Skeletal muscle satellite cell (primary cell): ENCODE data around the gene HOXA1.
A peak's percentile ranks its signal among the peaks of the same experiment; 100 is the strongest.

Source experiments
- H3K27me3 ChIP-seq: 2 replicates; pipeline ENCODE4 v1.7.0; 2013; ENCODE audit warnings: low read length; ENCODE audit not compliant: control insufficient read depth, insufficient read depth
- H3K36me3 ChIP-seq: 2 replicates; pipeline ENCODE4 v1.7.0; 2013; ENCODE audit warnings: mild to moderate bottlenecking, control low read depth, low read length; ENCODE audit not compliant: insufficient read depth
- H3K4me1 ChIP-seq: 2 replicates; pipeline ENCODE4 v1.7.0; 2013; ENCODE audit warnings: low read length; ENCODE audit not compliant: control insufficient read depth, insufficient read depth
- H3K4me2 ChIP-seq: 2 replicates; pipeline ENCODE4 v1.7.0; 2013; ENCODE audit warnings: mild to moderate bottlenecking, low read length
- H3K4me3 ChIP-seq: 2 replicates; pipeline ENCODE4 v1.7.0; 2013; ENCODE audit warnings: low read length
- H3K9ac ChIP-seq: 2 replicates; pipeline ENCODE4 v1.7.0; 2013; ENCODE audit warnings: mild to moderate bottlenecking, low read depth, low read length, moderate library complexity
- H3K9me3 ChIP-seq: replicated peaks from 2 replicates; pipeline ENCODE4 v1.7.0; 2013; ENCODE audit warnings: mild to moderate bottlenecking, control low read depth, low read length

Gene HOXA1

DNA sequence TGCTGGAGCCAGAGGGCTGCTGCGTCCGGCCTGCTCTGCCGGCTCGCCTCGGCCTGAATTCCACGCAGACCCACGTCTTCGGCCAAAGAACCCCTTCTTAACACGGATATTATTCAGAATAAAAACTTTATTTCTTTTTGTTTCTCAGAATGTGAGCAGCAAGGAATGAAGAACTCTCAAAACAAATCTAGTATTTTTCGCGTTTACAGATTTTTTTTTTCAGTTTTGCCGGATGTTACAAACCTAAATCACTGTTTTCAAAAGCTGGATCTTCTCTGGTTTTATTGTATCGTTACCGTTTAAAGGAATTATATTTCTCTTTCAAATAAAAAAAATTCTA is 11.1 kb upstream of the HOXA1 start:
- Histone ChIP-seq H3K27me3 (no peaks in the 10 kb centered on the region), H3K9ac (peak overlapping the region; percentile 84)

GRCh38 chr7:27106181-27106900 is 10.5 kb upstream of the HOXA1 start:
- Histone ChIP-seq H3K9me3 (no peaks in the 10 kb centered on the region), H3K9ac (peak overlapping the region; percentile 84), H3K4me1 (peaks cover 23% of the 10 kb centered on the region)

More for the DNA sequence above, 11.1 kb upstream of the HOXA1 start:
- peaks cover 9% of the 10 kb centered on the region for H3K36me3 ChIP-seq
- peak overlapping the region; percentile 73 for H3K4me3 ChIP-seq
- peak overlapping the region; percentile 99 for H3K4me2 ChIP-seq
- H3K4me1 ChIP-seq = peaks cover 28% of the 10 kb centered on the region
- no peaks in the 10 kb centered on the region for H3K9me3 ChIP-seq

GRCh38 chr7:27105301-27106031 is 9.7 kb upstream of the HOXA1 start:
- Histone ChIP-seq H3K4me2 (no peak overlapping the region), H3K4me1 (peaks cover 14% of the 10 kb centered on the region), H3K9me3 (no peaks in the 10 kb centered on the region), H3K4me3 (no peak overlapping the region), H3K27me3 (no peaks in the 10 kb centered on the region), H3K9ac (no peak overlapping the region), H3K36me3 (peaks cover 22% of the 10 kb centered on the region)

More at GRCh38 chr7:27106181-27106900, 10.5 kb upstream of the HOXA1 start:
- peak overlapping the region; percentile 73 for H3K4me3 ChIP-seq
- H3K27me3 ChIP-seq = no peaks in the 10 kb centered on the region
- H3K36me3 ChIP-seq = peaks cover 15% of the 10 kb centered on the region
- peak overlapping the region; percentile 99 for H3K4me2 ChIP-seq

DNA sequence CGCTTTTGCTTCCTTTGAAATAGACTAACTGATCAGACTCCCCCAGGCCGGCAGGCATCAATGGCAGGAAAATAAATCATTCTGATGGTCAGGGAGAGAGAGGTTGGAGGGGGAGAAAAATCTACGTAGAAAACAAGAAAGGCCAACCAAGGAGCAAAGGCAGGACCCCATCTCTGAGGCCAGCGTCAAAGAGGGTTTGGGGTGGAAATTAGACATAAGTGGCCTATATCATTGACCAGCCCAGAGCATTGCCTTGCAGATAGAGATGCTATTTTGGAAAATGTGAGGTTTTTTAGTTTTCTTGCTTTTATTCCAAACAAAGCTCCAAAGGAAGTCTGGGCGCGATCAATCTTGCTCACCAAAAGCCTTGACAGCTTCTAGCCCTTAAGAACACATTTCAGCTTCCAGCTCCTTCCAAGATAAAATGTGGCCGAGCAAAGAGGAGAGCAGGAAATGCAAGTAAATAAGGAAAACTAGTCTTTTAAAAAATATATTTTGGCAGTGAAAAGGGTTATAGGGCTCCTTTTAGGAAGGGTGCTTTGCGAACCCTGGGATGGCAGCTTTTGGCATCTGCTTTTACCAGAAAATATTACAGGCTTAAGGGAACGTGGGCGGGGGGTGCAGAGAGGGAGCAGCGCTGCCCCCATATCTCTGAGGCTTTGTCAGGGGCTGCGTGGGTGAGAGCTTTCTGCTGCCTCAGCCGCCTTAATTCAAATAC is 8.7 kb upstream of the HOXA1 start:
- H3K4me2 ChIP-seq = no peak overlapping the region
- H3K4me3 ChIP-seq = no peak overlapping the region
- H3K9me3 ChIP-seq = no peaks in the 10 kb centered on the region
- no peak overlapping the region for H3K9ac ChIP-seq
- H3K36me3 ChIP-seq = peaks cover 22% of the 10 kb centered on the region
- H3K4me1 ChIP-seq = peaks cover 14% of the 10 kb centered on the region
- no peaks in the 10 kb centered on the region for H3K27me3 ChIP-seq

DNA sequence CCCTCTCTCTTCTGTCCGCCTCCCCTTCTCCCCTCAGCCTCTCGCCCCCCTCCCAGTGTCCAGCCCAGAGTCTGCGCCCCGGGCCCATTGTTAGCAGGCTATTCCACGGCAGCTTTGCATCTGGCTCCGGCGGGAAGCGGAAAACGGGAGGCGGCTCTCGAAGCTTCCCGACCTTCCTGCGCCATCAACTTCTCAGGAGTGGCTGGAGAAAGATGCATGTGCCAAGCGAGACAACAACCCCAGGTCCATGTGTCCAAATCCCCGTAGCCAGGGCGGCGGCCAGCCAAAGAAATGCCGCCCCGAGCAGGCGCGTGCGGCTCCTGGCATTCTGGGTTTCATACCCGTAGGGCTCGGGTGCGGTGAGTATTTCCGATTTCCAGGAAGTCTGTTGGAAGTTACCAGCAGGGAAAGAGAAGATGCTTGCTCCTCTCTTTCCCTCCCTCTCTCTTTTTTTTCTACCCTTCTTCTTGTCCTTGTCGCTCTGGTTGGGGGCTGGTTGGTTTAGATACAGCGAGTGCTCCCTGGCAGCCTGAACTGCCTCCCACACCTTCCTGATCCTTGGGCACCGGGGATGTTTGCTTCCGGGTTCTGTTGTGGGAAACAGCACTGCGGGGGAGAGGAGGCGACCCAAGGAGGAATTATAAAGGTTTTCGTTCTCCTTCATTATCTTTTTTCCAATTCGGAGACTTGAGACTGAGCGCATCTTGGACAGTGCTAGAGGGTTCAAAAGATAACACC is 7.9 kb upstream of the HOXA1 start:
- Histone ChIP-seq H3K4me3 (no peak overlapping the region), H3K27me3 (no peaks in the 10 kb centered on the region), H3K9me3 (no peaks in the 10 kb centered on the region), H3K9ac (no peak overlapping the region), H3K36me3 (peaks cover 31% of the 10 kb centered on the region), H3K4me2 (no peak overlapping the region), H3K4me1 (peaks cover 14% of the 10 kb centered on the region)

DNA sequence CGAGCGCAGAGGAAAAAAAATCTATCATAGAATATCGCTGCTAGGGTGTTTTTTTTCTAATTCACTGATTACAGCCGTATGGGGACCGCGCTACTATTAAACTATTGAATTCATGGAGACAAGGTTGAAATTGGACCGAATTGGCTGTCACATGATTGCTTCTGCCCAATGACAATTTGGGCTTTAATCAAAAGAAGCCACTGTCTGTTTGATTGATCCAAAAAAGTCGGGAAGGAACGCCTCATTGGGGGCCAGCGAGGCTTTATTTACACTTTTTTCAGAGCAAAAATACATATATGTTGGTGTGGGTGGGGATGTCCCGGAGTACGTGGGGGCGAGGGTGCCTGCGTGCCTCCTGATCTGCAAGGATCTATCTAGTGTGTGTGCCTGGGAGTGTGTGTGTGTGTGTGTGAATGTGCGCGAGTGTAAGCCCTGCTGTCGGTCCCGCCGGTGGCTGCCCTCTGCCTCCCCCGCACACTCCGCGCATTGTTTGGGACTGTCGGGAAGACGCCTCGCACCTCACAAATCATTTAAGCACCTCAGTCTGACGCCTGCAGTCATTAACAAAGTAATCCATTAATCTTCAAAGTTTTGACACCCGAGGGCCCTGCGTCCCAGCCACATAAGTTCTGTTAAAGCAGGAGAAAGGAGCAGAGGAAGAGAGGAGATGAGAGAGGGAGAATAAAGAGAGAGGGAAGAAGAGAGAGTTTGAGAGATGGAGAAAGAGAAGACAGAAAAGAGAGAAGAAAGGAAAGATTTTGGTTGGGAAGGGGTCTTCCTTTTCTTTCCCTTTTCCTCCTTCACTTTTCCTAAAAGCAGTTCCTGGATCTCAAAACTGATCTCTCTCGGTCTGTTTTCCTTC is 7.0 kb upstream of the HOXA1 start, which contains the start of gene HOXA2:
HOXA2 (minus strand) TSS at position 103 of the 862 bp plus-strand sequence. CDS start 183 bp downstream, outside the sequence.
- H3K4me2 ChIP-seq = no peak within 1 kb of the TSS
- peaks cover 32% of the 10 kb centered on the region for H3K36me3 ChIP-seq
- peaks cover 21% of the 10 kb centered on the region for H3K4me1 ChIP-seq
- no peak within 1 kb of the TSS for H3K4me3 ChIP-seq
- no peak within 1 kb of the TSS for H3K9ac ChIP-seq
- no peaks in the 10 kb centered on the region for H3K27me3 ChIP-seq
- H3K9me3 ChIP-seq = no peaks in the 10 kb centered on the region

GRCh38 chr7:27101957-27102580 is 6.3 kb upstream of the HOXA1 start:
- Histone ChIP-seq H3K4me1 (peaks cover 25% of the 10 kb centered on the region), H3K27me3 (no peaks in the 10 kb centered on the region), H3K4me2 (no peak overlapping the region), H3K4me3 (no peak overlapping the region), H3K36me3 (peaks cover 32% of the 10 kb centered on the region), H3K9ac (no peak overlapping the region), H3K9me3 (no peaks in the 10 kb centered on the region)

DNA sequence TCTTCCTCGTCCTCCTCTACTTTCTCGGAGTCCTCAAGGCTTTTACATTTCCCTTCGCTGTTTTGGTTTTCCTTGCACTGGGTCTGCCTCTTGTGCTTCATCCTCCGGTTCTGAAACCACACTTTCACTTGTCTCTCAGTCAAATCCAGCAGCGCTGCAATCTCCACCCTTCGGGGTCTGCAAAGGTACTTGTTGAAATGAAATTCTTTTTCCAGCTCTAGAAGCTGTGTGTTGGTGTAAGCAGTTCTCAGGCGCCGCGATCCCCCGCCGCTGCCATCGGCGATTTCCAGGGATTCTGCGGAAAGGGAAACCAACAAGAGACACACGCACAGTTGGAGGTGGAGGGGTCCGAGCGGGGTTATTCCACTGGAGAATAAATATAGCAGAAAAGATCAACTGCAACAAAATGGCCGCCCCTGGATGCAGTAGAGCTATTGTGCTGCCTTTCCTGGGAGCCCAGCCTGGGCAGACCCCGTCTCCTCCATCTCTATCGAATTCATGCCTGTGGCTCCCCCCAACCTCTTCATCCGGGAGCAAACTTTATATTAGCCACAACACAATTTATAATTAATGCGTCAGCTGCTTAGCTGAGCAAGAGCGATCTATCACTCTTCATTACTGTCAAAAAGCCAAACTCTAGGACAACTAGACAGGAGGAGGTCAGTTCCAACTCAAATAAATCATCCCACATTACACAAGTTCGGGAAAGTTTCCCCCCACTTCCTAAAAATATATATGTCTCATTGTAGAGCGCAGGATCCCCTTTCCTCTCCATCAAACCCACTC is 5.6 kb upstream of the HOXA1 start:
- H3K27me3 ChIP-seq = no peaks in the 10 kb centered on the region
- H3K36me3 ChIP-seq = peaks cover 32% of the 10 kb centered on the region
- H3K4me2 ChIP-seq = no peak overlapping the region
- H3K4me1 ChIP-seq = peaks cover 20% of the 10 kb centered on the region
- H3K4me3 ChIP-seq = no peak overlapping the region
- no peaks in the 10 kb centered on the region for H3K9me3 ChIP-seq
- H3K9ac ChIP-seq = no peak overlapping the region

- H3K36me3 ChIP-seq = peaks cover 32% of the 10 kb centered on the region
- no peak overlapping the region for H3K9ac ChIP-seq
- no peak overlapping the region for H3K4me3 ChIP-seq
- no peaks in the 10 kb centered on the region for H3K27me3 ChIP-seq
- H3K4me2 ChIP-seq = no peak overlapping the region
- H3K4me1 ChIP-seq = peaks cover 15% of the 10 kb centered on the region
- no peaks in the 10 kb centered on the region for H3K9me3 ChIP-seq
Observed at GRCh38 chr7:27100694-27101170, 4.9 kb upstream of the HOXA1 start.
